Measurements from ENCODE around the gene LRRN3. TPM values are rescaled to one million over a fixed set of nuclear protein-coding genes. Genes with fewer than 3 reads are reported as not detected.
A peak's percentile ranks its signal among the peaks of the same experiment; 100 is the strongest.

LRRN3 gene
- total RNA-seq: 1 to 10 TPM in 2 of 4 donors, under 1 TPM in 2; 0.41 to 3.3 (median 0.78) TPM
- under 1 TPM in 1 of 3 donors, not detected in 2; 0.76 TPM for polyA plus RNA-seq

DNA sequence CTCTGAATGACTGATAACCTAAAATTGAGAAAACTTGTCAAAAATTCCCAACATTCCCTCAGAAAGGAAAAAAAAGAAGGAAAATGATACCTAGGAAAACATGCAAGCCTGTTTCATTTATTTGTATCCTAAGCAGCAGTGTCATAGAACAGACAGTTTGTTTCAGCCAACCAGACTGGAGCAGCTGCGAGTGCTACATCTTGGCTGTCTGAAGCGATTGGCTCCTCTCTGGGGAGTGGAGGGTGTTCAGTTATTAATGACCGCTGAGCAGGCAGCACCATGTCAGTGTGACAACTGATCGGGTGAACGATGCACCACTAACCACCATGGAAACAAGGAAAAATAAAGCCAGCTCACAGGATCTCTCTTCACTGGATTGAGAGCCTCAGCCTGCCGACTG lies at the start of gene LRRN3:
Gene LRRN3 (plus strand): TSS at position 282 of the 400 bp plus-strand sequence. CDS start 31,646 bp downstream, outside the sequence.
- H3K4me1 ChIP-seq: peaks cover 0 to 26% (median 23%) of the 10 kb centered on the region in 4 donors
- intact Hi-C loops (cut with DNase I): loop anchor here (5.0 to 10.0 kb wide), 2 partner anchors 396 to 644 kb away; no protein-coding TSS in a partner anchor
- H3K9me3 ChIP-seq: no peaks in the 10 kb centered on the region
- H3K36me3 ChIP-seq: no peaks in the 10 kb centered on the region
- TF ChIP-seq EP300 (IDR thresholded peaks at IDR 0.05) (no peak), POLR2A (IDR thresholded peaks at IDR 0.05) (no peak), POLR2AphosphoS5 (IDR thresholded peaks at IDR 0.05) (no peak)
- TF ChIP-seq, protein P1, sequence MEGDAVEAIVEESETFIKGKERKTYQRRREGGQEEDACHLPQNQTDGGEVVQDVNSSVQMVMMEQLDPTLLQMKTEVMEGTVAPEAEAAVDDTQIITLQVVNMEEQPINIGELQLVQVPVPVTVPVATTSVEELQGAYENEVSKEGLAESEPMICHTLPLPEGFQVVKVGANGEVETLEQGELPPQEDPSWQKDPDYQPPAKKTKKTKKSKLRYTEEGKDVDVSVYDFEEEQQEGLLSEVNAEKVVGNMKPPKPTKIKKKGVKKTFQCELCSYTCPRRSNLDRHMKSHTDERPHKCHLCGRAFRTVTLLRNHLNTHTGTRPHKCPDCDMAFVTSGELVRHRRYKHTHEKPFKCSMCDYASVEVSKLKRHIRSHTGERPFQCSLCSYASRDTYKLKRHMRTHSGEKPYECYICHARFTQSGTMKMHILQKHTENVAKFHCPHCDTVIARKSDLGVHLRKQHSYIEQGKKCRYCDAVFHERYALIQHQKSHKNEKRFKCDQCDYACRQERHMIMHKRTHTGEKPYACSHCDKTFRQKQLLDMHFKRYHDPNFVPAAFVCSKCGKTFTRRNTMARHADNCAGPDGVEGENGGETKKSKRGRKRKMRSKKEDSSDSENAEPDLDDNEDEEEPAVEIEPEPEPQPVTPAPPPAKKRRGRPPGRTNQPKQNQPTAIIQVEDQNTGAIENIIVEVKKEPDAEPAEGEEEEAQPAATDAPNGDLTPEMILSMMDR (IDR thresholded peaks at IDR 0.05): no peak
- DNase-seq: no peak
- no peaks in the 10 kb centered on the region for H3K27me3 ChIP-seq
- H3K4me3 ChIP-seq: peak within 1 kb of the TSS; percentile 7 to 46 (median 35)
- H3K27ac ChIP-seq: no peak within 1 kb of the TSS
- 62 to 79% methylated on average over 6 of the region's 6 CpGs for WGBS, 2 donors

DNA sequence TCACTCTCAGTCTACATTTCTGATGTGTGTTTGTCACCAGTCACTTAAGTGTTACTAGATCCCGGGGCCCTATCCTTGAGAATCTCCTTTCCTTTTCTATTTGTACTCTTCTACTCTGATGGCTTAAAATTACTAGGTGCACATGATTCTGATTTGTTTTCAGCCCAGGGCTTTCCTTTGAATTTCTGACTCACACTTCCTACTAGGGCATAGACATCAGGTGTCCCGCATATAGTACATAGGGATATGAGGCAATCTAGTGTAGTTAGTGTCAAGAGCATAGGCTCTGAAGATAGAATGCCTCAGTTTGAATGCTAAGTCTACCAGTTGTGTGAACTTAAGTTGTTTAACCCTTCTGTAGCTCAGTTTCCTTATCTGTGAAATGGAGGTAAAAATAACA lies 49.4 kb upstream of the LRRN3 start:
- WGBS, 2 donors: 92 to 93% methylated on average over 2 of the region's 2 CpGs
- DNase-seq: no peak

DNA sequence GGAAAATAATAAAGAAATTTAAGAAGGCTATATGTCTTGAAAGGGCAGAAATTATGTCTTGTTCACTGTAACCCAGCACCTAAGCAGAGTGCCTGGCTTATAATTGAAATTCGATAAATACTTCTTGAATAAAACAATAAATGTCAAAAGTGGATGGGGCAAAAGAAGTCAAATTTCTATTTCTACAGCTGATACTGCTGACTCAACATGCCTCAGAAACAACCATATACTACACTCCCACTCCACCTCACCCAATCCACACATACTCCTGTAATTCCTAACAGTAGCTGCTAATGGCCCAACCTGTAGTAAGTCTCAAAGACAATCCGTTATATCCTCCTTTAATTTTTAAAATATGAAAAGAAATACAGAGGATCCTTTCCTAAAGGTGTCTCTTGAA lies 48.1 kb upstream of the LRRN3 start:
- H3K4me3 ChIP-seq: no peak overlapping the region
- TF ChIP-seq POLR2AphosphoS5 (IDR thresholded peaks at IDR 0.05): no peak
- no peak for TF ChIP-seq POLR2A (IDR thresholded peaks at IDR 0.05)
- TF ChIP-seq, protein P1 (IDR thresholded peaks at IDR 0.05): no peak
- no peak for TF ChIP-seq EP300 (IDR thresholded peaks at IDR 0.05)
- no peaks in the 10 kb centered on the region for H3K36me3 ChIP-seq
- H3K27me3 ChIP-seq: no peaks in the 10 kb centered on the region
- no peak overlapping the region for H3K27ac ChIP-seq
- H3K4me1 ChIP-seq: peaks cover 0 to 10% (median 2%) of the 10 kb centered on the region in 4 donors
- no peak for DNase-seq
- WGBS, 2 donors: 89 to 94% methylated on average over 2 of the region's 2 CpGs
- intact Hi-C loops (cut with DNase I): no loop called here
- no peaks in the 10 kb centered on the region for H3K9me3 ChIP-seq

More for the DNA sequence above, 49.4 kb upstream of the LRRN3 start:
- TF ChIP-seq EP300 (IDR thresholded peaks at IDR 0.05) (no peak), POLR2AphosphoS5 (IDR thresholded peaks at IDR 0.05) (no peak), POLR2A (IDR thresholded peaks at IDR 0.05) (no peak)
- TF ChIP-seq, protein P1 (IDR thresholded peaks at IDR 0.05): no peak
- Histone ChIP-seq H3K4me1 (peaks cover 0 to 10% (median 2%) of the 10 kb centered on the region in 4 donors), H3K27me3 (no peaks in the 10 kb centered on the region), H3K4me3 (no peak overlapping the region), H3K27ac (no peak overlapping the region), H3K36me3 (no peaks in the 10 kb centered on the region), H3K9me3 (no peaks in the 10 kb centered on the region)
- intact Hi-C loops (cut with DNase I): no loop called here

DNA sequence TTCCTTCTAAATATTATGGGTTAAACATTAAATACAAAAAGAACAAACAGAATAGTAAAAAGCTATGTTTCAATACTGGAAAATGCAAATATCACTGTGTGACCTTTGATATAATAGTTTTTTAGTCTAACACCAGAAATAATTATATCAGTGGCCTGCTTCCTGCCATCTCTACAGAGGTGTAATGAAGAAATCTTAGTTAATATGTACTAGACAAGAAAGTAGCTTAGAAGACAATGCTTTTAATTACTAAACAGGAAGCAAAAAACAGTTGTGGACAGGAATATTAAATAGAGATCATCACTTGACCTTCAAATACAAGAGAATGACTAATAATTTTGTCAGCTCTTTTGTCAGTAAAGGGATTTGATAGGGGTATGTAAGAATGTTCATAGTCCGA lies 47.4 kb upstream of the LRRN3 start:
- WGBS, 2 donors: 92 to 93% methylated on average over 1 of the region's 1 CpG
- TF ChIP-seq POLR2A (IDR thresholded peaks at IDR 0.05) (no peak), EP300 (IDR thresholded peaks at IDR 0.05) (no peak), POLR2AphosphoS5 (IDR thresholded peaks at IDR 0.05) (no peak)
- TF ChIP-seq, protein P1 (IDR thresholded peaks at IDR 0.05): no peak
- H3K9me3 ChIP-seq: no peaks in the 10 kb centered on the region
- H3K4me3 ChIP-seq: no peak overlapping the region
- no peaks in the 10 kb centered on the region for H3K36me3 ChIP-seq
- no peak overlapping the region for H3K27ac ChIP-seq
- no peaks in the 10 kb centered on the region for H3K27me3 ChIP-seq
- peaks cover 0 to 10% (median 2%) of the 10 kb centered on the region in 4 donors for H3K4me1 ChIP-seq
- intact Hi-C loops (cut with DNase I): no loop called here
- DNase-seq: no peak

DNA sequence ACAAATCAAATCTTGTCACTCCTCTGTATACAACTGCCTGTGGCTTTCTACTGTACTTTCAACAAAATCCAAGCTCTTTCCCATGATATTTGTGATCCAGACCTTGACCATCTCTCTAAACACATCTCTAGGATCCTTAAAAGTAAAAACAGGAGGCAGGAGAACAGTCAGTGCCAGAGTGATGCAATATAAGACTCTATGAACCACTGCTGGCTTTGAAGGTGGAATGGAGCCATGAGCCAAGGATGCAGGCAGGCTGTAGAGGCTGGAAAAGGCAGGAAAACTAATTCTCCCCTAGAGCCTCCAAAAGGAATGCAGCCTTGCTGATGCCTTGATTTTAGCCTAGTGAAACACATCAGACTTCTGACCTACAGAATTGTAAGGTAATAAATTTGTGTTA lies 45.5 kb upstream of the LRRN3 start:
- H3K27me3 ChIP-seq: no peaks in the 10 kb centered on the region
- no peak for DNase-seq
- no peak overlapping the region for H3K4me3 ChIP-seq
- no peak for TF ChIP-seq EP300 (IDR thresholded peaks at IDR 0.05)
- no peak for TF ChIP-seq POLR2A (IDR thresholded peaks at IDR 0.05)
- no peak for TF ChIP-seq POLR2AphosphoS5 (IDR thresholded peaks at IDR 0.05)
- TF ChIP-seq, protein P1 (IDR thresholded peaks at IDR 0.05): no peak
- H3K27ac ChIP-seq: no peak overlapping the region
- intact Hi-C loops (cut with DNase I): no loop called here
- peaks cover 0 to 10% (median 2%) of the 10 kb centered on the region in 4 donors for H3K4me1 ChIP-seq
- no peaks in the 10 kb centered on the region for H3K36me3 ChIP-seq
- H3K9me3 ChIP-seq: no peaks in the 10 kb centered on the region
